GM23338 (cell line): ENCODE results near the gene KRT3. TPM values are rescaled to one million over a fixed set of nuclear protein-coding genes. Genes with fewer than 3 reads are reported as not detected.

ENCODE experiments used
- ATAC-seq: fragments of 200-7000 bp; cut with Tn5 transposase; 3 replicates; pipeline ENCODE4 v1.9.1; 2020
- DNase-seq: peaks from one replicate; pipeline ENCODE4 v3.0.0-alpha.2; 2015; ENCODE audit warnings: low spot score
- H2AFZ ChIP-seq: fragments of 200-600 bp; sonication (generic); 2 replicates; pipeline ENCODE4 v1.8.0; 2016; ENCODE audit warnings: antibody characterized with exemption, mild to moderate bottlenecking, moderate library complexity
- H3F3A ChIP-seq: fragments of 200-600 bp; sonication (generic); replicated peaks from 2 replicates; pipeline ENCODE4 v1.8.0; 2017; ENCODE audit warnings: antibody characterized with exemption, mixed run types, low read depth
- H3K27ac ChIP-seq: fragments of 200-600 bp; sonication (generic); 2 replicates; pipeline ENCODE4 v1.6.1; 2016; ENCODE audit warnings: low read depth
- H3K27me3 ChIP-seq: fragments of 200-600 bp; sonication (generic); 2 replicates; pipeline ENCODE4 v1.8.0; 2016; ENCODE audit warnings: mild to moderate bottlenecking, mixed run types, moderate library complexity; ENCODE audit not compliant: insufficient read depth
- H3K36me3 ChIP-seq: fragments of 200-600 bp; sonication (generic); 2 replicates; pipeline ENCODE4 v1.8.0; 2016; ENCODE audit warnings: mild to moderate bottlenecking; ENCODE audit not compliant: insufficient read depth
- H3K4me1 ChIP-seq: fragments of 200-600 bp; sonication (generic); 2 replicates; pipeline ENCODE4 v1.8.0; 2016; ENCODE audit warnings: mild to moderate bottlenecking, moderate library complexity; ENCODE audit not compliant: insufficient read depth
- H3K4me2 ChIP-seq: fragments of 200-600 bp; sonication (generic); 2 replicates; pipeline ENCODE4 v1.7.1; 2017; ENCODE audit warnings: mixed run types
- H3K4me3 ChIP-seq: fragments of 200-600 bp; sonication (generic); 2 replicates; pipeline ENCODE4 v1.6.1; 2016; ENCODE audit warnings: mixed run types
- H3K79me2 ChIP-seq: fragments of 200-600 bp; sonication (generic); replicated peaks from 2 replicates; pipeline ENCODE4 v1.8.0; 2017; ENCODE audit warnings: mild to moderate bottlenecking; ENCODE audit not compliant: insufficient read depth
- H3K9me2 ChIP-seq: fragments of 200-600 bp; sonication (generic); 2 replicates; pipeline ENCODE4 v1.8.0; 2017; ENCODE audit not compliant: insufficient read depth
- H4K20me1 ChIP-seq: fragments of 200-600 bp; sonication (generic); replicated peaks from 2 replicates; pipeline ENCODE4 v1.8.0; 2017; ENCODE audit warnings: mild to moderate bottlenecking; ENCODE audit not compliant: insufficient read depth
- H3K27ac Mint-ChIP-seq: 2 replicates; pipeline ENCODE4 v1.8.0; 2020; ENCODE audit warnings: inconsistent platforms, mild to moderate bottlenecking, moderate library complexity, mixed read lengths
- H3K27me3 Mint-ChIP-seq: 3 replicates; pipeline ENCODE4 v1.8.0; 2022; ENCODE audit warnings: low read depth, mild to moderate bottlenecking, moderate library complexity, mixed read lengths, inconsistent platforms; ENCODE audit not compliant: insufficient read depth, poor library complexity
- H3K36me3 Mint-ChIP-seq: 3 replicates; pipeline ENCODE4 v1.8.0; 2021; ENCODE audit warnings: low read depth, mild to moderate bottlenecking, inconsistent platforms, moderate library complexity, mixed read lengths
- H3K4me1 Mint-ChIP-seq: 3 replicates; pipeline ENCODE4 v1.8.0; 2020; ENCODE audit warnings: mild to moderate bottlenecking, inconsistent platforms, mixed read lengths
- H3K4me3 Mint-ChIP-seq: 3 replicates; pipeline ENCODE4 v1.8.0; 2021; ENCODE audit warnings: moderate library complexity, mild to moderate bottlenecking, inconsistent platforms, mixed read lengths
- H3K9me3 Mint-ChIP-seq: 3 replicates; pipeline ENCODE4 v1.8.0; 2020; ENCODE audit warnings: moderate library complexity, mild to moderate bottlenecking, inconsistent platforms, mixed read lengths
- CREB1 ChIP-seq: fragments of 250-450 bp; sonication (Bioruptor Pico); IDR thresholded peaks from 2 replicates; pipeline ENCODE4 v1.5.0; 2020; ENCODE audit warnings: low read depth, mild to moderate bottlenecking, moderate library complexity
- CTCF ChIP-seq, 2 experiments: fragments of 200-600 bp in 1 of 2; sonication (generic) in 1 of 2; conservative IDR thresholded peaks; 2 replicates each; pipeline versions ENCODE4 v1.5.1 to v1.6.1; 2016 to 2017; ENCODE audit warnings: antibody characterized with exemption in 2 of 2, low read depth in 2 of 2, mild to moderate bottlenecking in 2 of 2, moderate library complexity in 1 of 2
- ETS1 ChIP-seq: IDR thresholded peaks from 2 replicates; pipeline ENCODE4 v1.6.1; 2016; ENCODE audit warnings: antibody characterized with exemption
- EZH2 ChIP-seq: fragments of 200-600 bp; sonication (generic); IDR thresholded peaks from one replicate; pipeline ENCODE4 v1.8.0; 2017; ENCODE audit warnings: antibody characterized with exemption, mild to moderate bottlenecking, low read depth; ENCODE audit not compliant: unreplicated experiment
- EZH2phosphoT487 ChIP-seq: fragments of 200-600 bp; sonication (generic); IDR thresholded peaks from one replicate; pipeline ENCODE4 v1.8.1; 2018; ENCODE audit warnings: antibody characterized with exemption; ENCODE audit not compliant: unreplicated experiment
- JUNB ChIP-seq: IDR thresholded peaks from one replicate; pipeline ENCODE4 v1.6.1; 2016; ENCODE audit warnings: antibody characterized with exemption; ENCODE audit not compliant: unreplicated experiment
- NANOG ChIP-seq: IDR thresholded peaks from 2 replicates; pipeline ENCODE4 v1.6.1; 2016; ENCODE audit warnings: antibody characterized with exemption, borderline replicate concordance
- POLR2AphosphoS5 ChIP-seq: IDR thresholded peaks from 2 replicates; pipeline ENCODE4 v1.6.1; 2016; ENCODE audit warnings: antibody characterized with exemption, low read depth
- REST ChIP-seq: IDR thresholded peaks from one replicate; pipeline ENCODE4 v1.6.1; 2018; ENCODE audit warnings: antibody characterized with exemption; ENCODE audit not compliant: unreplicated experiment
- STAT1 ChIP-seq: IDR thresholded peaks from one replicate; pipeline ENCODE4 v1.6.1; 2016; ENCODE audit warnings: antibody characterized with exemption; ENCODE audit not compliant: unreplicated experiment
- ZNF114 ChIP-seq: fragments of 250-450 bp; sonication (Bioruptor Pico); IDR thresholded peaks from 2 replicates; pipeline ENCODE4 v1.5.0; 2020; ENCODE audit warnings: mild to moderate bottlenecking, moderate library complexity
- ZNF331 ChIP-seq: fragments of 250-450 bp; sonication (Bioruptor Pico); IDR thresholded peaks from 2 replicates; pipeline ENCODE4 v1.5.0; 2020; ENCODE audit warnings: low read depth, mild to moderate bottlenecking, moderate library complexity
- ZNF462 ChIP-seq: fragments of 250-450 bp; sonication (Bioruptor Pico); IDR thresholded peaks from 2 replicates; pipeline ENCODE4 v1.5.0; 2020; ENCODE audit warnings: mild to moderate bottlenecking, moderate library complexity
- polyA plus RNA-seq: library from polyadenylated mRNA; unstranded; fragments of >200 nt; fragmentation: Nextera tagmentation; extraction: Ambion mirVana; gene quantifications from 2 replicates; pipeline ENCODE4 v1.2.1, GENCODE V29; 2016
- total RNA-seq: library from RNA; depleted of rRNA; stranded (reverse); fragments of >200 nt; shearing (Covaris generic); gene quantifications from 2 replicates; pipeline ENCODE4 v1.2.3, GENCODE V29; 2014

KRT3 gene
- total and polyA plus RNA-seq, 2 experiments from 2014 or later: not detected

GRCh38 chr12:52794479-52795331, 1.2 kb downstream of the KRT3 start:
- Mint-ChIP-seq H3K4me3 (no peak overlapping the region), H3K4me1 (peaks cover 9% of the 10 kb centered on the region), H3K27me3 (peaks cover 13% of the 10 kb centered on the region), H3K36me3 (no peaks in the 10 kb centered on the region), H3K27ac (no peak overlapping the region), H3K9me3 (no peaks in the 10 kb centered on the region)
- no peak for ATAC-seq
- no peaks in the 10 kb centered on the region for H3K79me2 ChIP-seq
- no peak overlapping the region for H2AFZ ChIP-seq
- no peaks in the 10 kb centered on the region for H3F3A ChIP-seq
- no peaks in the 10 kb centered on the region for H4K20me1 ChIP-seq
- no peaks in the 10 kb centered on the region for H3K27me3 ChIP-seq
- peaks cover 7% of the 10 kb centered on the region for H3K9me2 ChIP-seq
- TF ChIP-seq ZNF114 (CRISPR knock-in tag) (no peak), ZNF462 (CRISPR knock-in tag) (no peak), POLR2AphosphoS5 (no peak), CREB1 (CRISPR knock-in tag) (no peak), STAT1 (no peak), EZH2 (no peak), EZH2phosphoT487 (no peak), JUNB (no peak), NANOG (no peak), ETS1 (no peak), ZNF331 (CRISPR knock-in tag) (no peak), REST (no peak), CTCF (conservative IDR thresholded peaks at IDR 0.05; ENCODE audit: low read depth in 2 of 2) (no peak)
- no peak overlapping the region for H3K4me2 ChIP-seq
- peaks cover 6% of the 10 kb centered on the region for H3K4me1 ChIP-seq
- no peaks in the 10 kb centered on the region for H3K36me3 ChIP-seq
- no peak overlapping the region for H3K4me3 ChIP-seq
- no peak overlapping the region for H3K27ac ChIP-seq
- DNase-seq: no peak
